ENCODE measurements around the gene IL3RA.

DNA sequence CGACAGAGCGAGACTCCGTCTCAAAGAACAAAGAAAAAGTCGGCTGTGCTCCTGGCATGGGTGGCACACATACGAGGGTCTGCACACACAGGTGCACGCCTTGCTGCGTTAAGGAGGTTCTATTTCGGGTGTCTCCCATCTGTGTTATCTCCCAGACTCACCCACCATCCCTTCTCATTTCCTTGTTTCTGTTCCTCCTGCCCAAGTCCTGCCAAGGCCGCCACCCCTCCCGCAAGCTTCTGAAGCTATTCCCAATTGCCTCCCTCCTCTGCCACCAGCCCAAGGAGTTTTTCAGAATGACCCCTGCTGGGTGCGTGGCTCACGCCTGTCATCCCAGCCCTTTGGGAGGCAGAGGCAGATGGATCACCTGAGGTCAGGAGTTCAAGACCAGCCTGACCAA is 6.0 kb upstream of the IL3RA start:
- TF ChIP-seq POLR2A (IDR thresholded peaks at IDR 0.05): no peak
- TF ChIP-seq, protein P1, sequence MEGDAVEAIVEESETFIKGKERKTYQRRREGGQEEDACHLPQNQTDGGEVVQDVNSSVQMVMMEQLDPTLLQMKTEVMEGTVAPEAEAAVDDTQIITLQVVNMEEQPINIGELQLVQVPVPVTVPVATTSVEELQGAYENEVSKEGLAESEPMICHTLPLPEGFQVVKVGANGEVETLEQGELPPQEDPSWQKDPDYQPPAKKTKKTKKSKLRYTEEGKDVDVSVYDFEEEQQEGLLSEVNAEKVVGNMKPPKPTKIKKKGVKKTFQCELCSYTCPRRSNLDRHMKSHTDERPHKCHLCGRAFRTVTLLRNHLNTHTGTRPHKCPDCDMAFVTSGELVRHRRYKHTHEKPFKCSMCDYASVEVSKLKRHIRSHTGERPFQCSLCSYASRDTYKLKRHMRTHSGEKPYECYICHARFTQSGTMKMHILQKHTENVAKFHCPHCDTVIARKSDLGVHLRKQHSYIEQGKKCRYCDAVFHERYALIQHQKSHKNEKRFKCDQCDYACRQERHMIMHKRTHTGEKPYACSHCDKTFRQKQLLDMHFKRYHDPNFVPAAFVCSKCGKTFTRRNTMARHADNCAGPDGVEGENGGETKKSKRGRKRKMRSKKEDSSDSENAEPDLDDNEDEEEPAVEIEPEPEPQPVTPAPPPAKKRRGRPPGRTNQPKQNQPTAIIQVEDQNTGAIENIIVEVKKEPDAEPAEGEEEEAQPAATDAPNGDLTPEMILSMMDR (IDR thresholded peaks at IDR 0.05): no peak
